Central memory CD8-positive, alpha-beta T cell (primary cell): Measurements from ENCODE around the gene AS3MT.
A peak's percentile ranks its signal among the peaks of the same experiment; 100 is the strongest.

Source experiments
- ATAC-seq: fragments of 150-1000 bp; cut with Tn5 transposase; replicated peaks from 2 replicates; pipeline ENCODE4 v1.10.0; 2022; ENCODE audit warnings: mild to moderate bottlenecking, moderate FRiP score, moderate number of reproducible peaks; ENCODE audit not compliant: poor library complexity, severe bottlenecking; ENCODE audit errors: extremely low read depth
- DNase-seq, 2 donors: peaks; one replicate each; pipeline ENCODE4 v3.0.0; 2021; ENCODE audit warnings: low spot score in 2 of 2
- H3K27ac Mint-ChIP-seq: one replicate; pipeline ENCODE4 v1.8.0; 2022; ENCODE audit warnings: low read depth, mild to moderate bottlenecking, moderate library complexity, mixed read lengths
- H3K27me3 Mint-ChIP-seq: one replicate; pipeline ENCODE4 v1.8.0; 2022; ENCODE audit warnings: mixed read lengths
- H3K36me3 Mint-ChIP-seq: one replicate; pipeline ENCODE4 v1.8.0; 2022; ENCODE audit warnings: mild to moderate bottlenecking, moderate library complexity, mixed read lengths; ENCODE audit not compliant: insufficient read depth
- H3K4me1 Mint-ChIP-seq: one replicate; pipeline ENCODE4 v1.8.0; 2022; ENCODE audit warnings: mixed read lengths
- H3K4me3 Mint-ChIP-seq: one replicate; pipeline ENCODE4 v1.8.0; 2022; ENCODE audit warnings: mild to moderate bottlenecking, moderate library complexity, mixed read lengths
- H3K9me3 Mint-ChIP-seq: one replicate; pipeline ENCODE4 v1.8.0; 2022; ENCODE audit warnings: mixed read lengths

The AS3MT gene

GRCh38 chr10:102935505-102935904 lies 66.2 kb downstream of the AS3MT start:
- Mint-ChIP-seq H3K36me3 (peaks cover 6% of the 10 kb centered on the region), H3K27me3 (no peaks in the 10 kb centered on the region), H3K4me1 (peaks cover 16% of the 10 kb centered on the region)

GRCh38 chr10:102935939-102936605 lies 66.8 kb downstream of the AS3MT start:
- Mint-ChIP-seq H3K27ac (no peak overlapping the region), H3K4me3 (no peak overlapping the region), H3K9me3 (no peaks in the 10 kb centered on the region), H3K36me3 (peaks cover 5% of the 10 kb centered on the region), H3K27me3 (no peaks in the 10 kb centered on the region), H3K4me1 (peaks cover 11% of the 10 kb centered on the region)
- DNase-seq (no peak), ATAC-seq (no peak)

More at GRCh38 chr10:102935505-102935904, 66.2 kb downstream of the AS3MT start:
- ATAC-seq (no peak), DNase-seq (no peak)
- H3K27ac Mint-ChIP-seq: no peak overlapping the region
- H3K9me3 Mint-ChIP-seq: no peaks in the 10 kb centered on the region
- no peak overlapping the region for H3K4me3 Mint-ChIP-seq

- peak overlapping the region; percentile 10 for H3K27ac Mint-ChIP-seq
- H3K27me3 Mint-ChIP-seq: no peaks in the 10 kb centered on the region
- no peak overlapping the region for H3K4me3 Mint-ChIP-seq
- DNase-seq (no peak), ATAC-seq (no peak)
- H3K4me1 Mint-ChIP-seq: peaks cover 20% of the 10 kb centered on the region
- H3K9me3 Mint-ChIP-seq: no peaks in the 10 kb centered on the region
- peaks cover 4% of the 10 kb centered on the region for H3K36me3 Mint-ChIP-seq
These were observed 72.1 kb downstream of the AS3MT start for GRCh38 chr10:102941401-102941800.

DNA sequence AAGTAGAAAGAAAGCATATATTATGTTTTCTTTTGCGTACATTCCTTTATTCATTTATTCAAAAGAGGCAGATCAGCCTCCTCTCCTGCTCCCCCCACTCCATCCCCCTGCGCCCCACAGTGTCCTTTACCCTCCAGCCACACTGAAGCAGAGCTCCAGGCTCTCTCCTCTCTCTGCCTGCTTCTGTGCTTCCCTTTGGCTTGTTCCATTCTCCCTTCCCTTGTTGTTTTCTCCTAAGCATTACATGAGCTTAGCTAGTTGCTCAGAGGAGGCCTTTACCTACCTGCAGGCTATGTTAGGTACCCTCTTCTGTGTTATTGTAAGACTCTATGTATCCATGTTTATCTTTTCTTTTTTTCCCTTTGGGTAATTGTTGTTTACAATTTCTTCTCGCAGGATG lies 76.2 kb downstream of the AS3MT start:
- Mint-ChIP-seq H3K4me1 (peaks cover 16% of the 10 kb centered on the region), H3K27ac (no peak overlapping the region), H3K4me3 (no peak overlapping the region), H3K36me3 (peaks cover 2% of the 10 kb centered on the region), H3K27me3 (no peaks in the 10 kb centered on the region), H3K9me3 (no peaks in the 10 kb centered on the region)
- DNase-seq (no peak), ATAC-seq (no peak)

DNA sequence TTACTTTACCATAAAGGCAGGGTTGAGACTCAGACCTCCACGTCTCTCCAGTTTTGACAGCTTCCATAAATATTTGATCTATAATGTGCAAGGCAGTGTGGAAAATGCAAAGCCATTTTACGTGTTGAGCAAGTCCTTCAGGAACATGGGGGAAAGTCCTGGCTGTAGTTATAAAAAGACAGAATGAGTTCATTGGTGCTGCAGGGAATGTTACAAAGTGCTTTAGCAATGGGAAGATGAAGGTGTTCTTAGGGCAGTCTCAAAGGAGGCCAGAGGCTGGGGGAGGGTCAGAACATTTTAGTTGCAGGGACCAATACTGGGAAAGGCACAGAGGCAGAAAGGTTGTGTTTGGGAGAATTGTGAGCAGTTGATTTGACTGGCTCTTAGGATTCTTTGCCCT lies 76.7 kb downstream of the AS3MT start:
- no peaks in the 10 kb centered on the region for H3K27me3 Mint-ChIP-seq
- peaks cover 16% of the 10 kb centered on the region for H3K4me1 Mint-ChIP-seq
- no peaks in the 10 kb centered on the region for H3K9me3 Mint-ChIP-seq
- H3K27ac Mint-ChIP-seq: no peak overlapping the region
- H3K4me3 Mint-ChIP-seq: no peak overlapping the region
- H3K36me3 Mint-ChIP-seq: peaks cover 2% of the 10 kb centered on the region
- ATAC-seq (no peak), DNase-seq (no peak)

- Mint-ChIP-seq H3K4me3 (no peak overlapping the region), H3K27me3 (no peaks in the 10 kb centered on the region), H3K9me3 (no peaks in the 10 kb centered on the region), H3K27ac (no peak overlapping the region), H3K4me1 (peaks cover 11% of the 10 kb centered on the region), H3K36me3 (no peaks in the 10 kb centered on the region)
- ATAC-seq: no peak
- no peak for DNase-seq
These were observed 77.7 kb downstream of the AS3MT start for GRCh38 chr10:102946992-102947391.

DNA sequence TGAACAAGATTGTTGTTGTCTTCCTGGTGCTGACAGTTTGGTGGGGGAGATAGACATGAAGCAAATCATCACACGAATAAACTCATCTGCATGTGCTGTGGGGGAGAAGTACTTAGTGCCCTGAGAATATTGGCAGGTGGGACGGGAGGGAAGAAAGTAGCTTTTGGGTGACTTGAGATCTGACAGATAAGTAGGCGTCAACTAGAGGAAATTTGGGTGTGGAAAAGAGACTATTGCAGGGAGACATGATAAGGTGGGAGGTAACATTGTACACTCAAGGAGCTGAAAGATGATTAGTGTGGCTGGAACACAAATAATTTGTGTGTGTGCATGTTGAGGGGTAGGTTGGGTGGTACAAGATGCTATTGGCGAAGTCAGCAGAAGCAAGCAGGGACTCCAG lies 78.9 kb downstream of the AS3MT start:
- DNase-seq (no peak), ATAC-seq (no peak)
- Mint-ChIP-seq H3K36me3 (no peaks in the 10 kb centered on the region), H3K27me3 (no peaks in the 10 kb centered on the region), H3K9me3 (no peaks in the 10 kb centered on the region), H3K27ac (no peak overlapping the region), H3K4me3 (no peak overlapping the region), H3K4me1 (peaks cover 11% of the 10 kb centered on the region)

GRCh38 chr10:102948786-102949185 lies 79.5 kb downstream of the AS3MT start:
- Mint-ChIP-seq H3K9me3 (no peaks in the 10 kb centered on the region), H3K4me3 (no peak overlapping the region)
- ATAC-seq: no peak

GRCh38 chr10:102949916-102950315 lies 80.6 kb downstream of the AS3MT start:
- DNase-seq (no peak), ATAC-seq (no peak)
- Mint-ChIP-seq H3K4me3 (no peak overlapping the region), H3K27me3 (no peaks in the 10 kb centered on the region), H3K4me1 (peaks cover 11% of the 10 kb centered on the region), H3K36me3 (no peaks in the 10 kb centered on the region), H3K27ac (no peak overlapping the region), H3K9me3 (no peaks in the 10 kb centered on the region)

More at GRCh38 chr10:102948786-102949185, 79.5 kb downstream of the AS3MT start:
- no peak for DNase-seq
- H3K27ac Mint-ChIP-seq: no peak overlapping the region
- no peaks in the 10 kb centered on the region for H3K27me3 Mint-ChIP-seq
- H3K4me1 Mint-ChIP-seq: peaks cover 11% of the 10 kb centered on the region
- H3K36me3 Mint-ChIP-seq: no peaks in the 10 kb centered on the region

GRCh38 chr10:102951316-102951715 lies 82.0 kb downstream of the AS3MT start:
- no peak overlapping the region for H3K27ac Mint-ChIP-seq
- ATAC-seq (no peak), DNase-seq (no peak)
- no peaks in the 10 kb centered on the region for H3K9me3 Mint-ChIP-seq
- H3K27me3 Mint-ChIP-seq: no peaks in the 10 kb centered on the region
- no peaks in the 10 kb centered on the region for H3K36me3 Mint-ChIP-seq
- H3K4me1 Mint-ChIP-seq: no peaks in the 10 kb centered on the region
- H3K4me3 Mint-ChIP-seq: no peak overlapping the region
